GM18909 (cell line): ENCODE results near the gene GAL.
"Not testable (repeated sequence)": the region's sequence is repeated elsewhere in the genome, so short reads cannot be mapped to it uniquely, and the experiment has no call there.

Experiments
- ATAC-seq: cut with Tn5 transposase; IDR thresholded peaks from one replicate; pipeline ENCODE4 v1.9.1; 2021; ENCODE audit warnings: mild to moderate bottlenecking; ENCODE audit not compliant: unreplicated experiment, poor library complexity

Gene GAL

GRCh38 chr11:68684385-68685356 is at the start of gene GAL:
Gene GAL (plus strand): TSS chr11:68684544. CDS start chr11:68684924, 380 bp downstream.
- ATAC-seq: no peak

GRCh38 chr11:68634606-68635005 is 49.7 kb upstream of the GAL start:
- ATAC-seq: not testable (repeated sequence)

GRCh38 chr11:68635172-68635571 is 49.2 kb upstream of the GAL start:
- ATAC-seq: not testable (repeated sequence)

GRCh38 chr11:68635883-68636282 is 48.5 kb upstream of the GAL start:
- ATAC-seq: not testable (repeated sequence)

- not testable (repeated sequence) for ATAC-seq
Observed at GRCh38 chr11:68639322-68639721, 45.0 kb upstream of the GAL start.

GRCh38 chr11:68641880-68642279 is 42.5 kb upstream of the GAL start:
- ATAC-seq: no peak

GRCh38 chr11:68643585-68643984 is 40.8 kb upstream of the GAL start:
- ATAC-seq: no peak

GRCh38 chr11:68646832-68647231 is 37.5 kb upstream of the GAL start:
- ATAC-seq: no peak

- ATAC-seq: no peak
Observed at GRCh38 chr11:68649851-68650555, 34.3 kb upstream of the GAL start.

GRCh38 chr11:68650801-68651200 is 33.5 kb upstream of the GAL start:
- no peak for ATAC-seq

- ATAC-seq: no peak
Observed at GRCh38 chr11:68651208-68651984, 32.9 kb upstream of the GAL start.

GRCh38 chr11:68651985-68652682 is 32.2 kb upstream of the GAL start:
- ATAC-seq: no peak

GRCh38 chr11:68652683-68653156 is 31.6 kb upstream of the GAL start:
- no peak for ATAC-seq

- no peak for ATAC-seq
Observed at GRCh38 chr11:68653486-68654430, 30.6 kb upstream of the GAL start.

GRCh38 chr11:68654978-68655377 is 29.4 kb upstream of the GAL start:
- ATAC-seq: no peak

- ATAC-seq: no peak
Observed at GRCh38 chr11:68655406-68655805, 28.9 kb upstream of the GAL start.

GRCh38 chr11:68655806-68656205 is 28.5 kb upstream of the GAL start:
- ATAC-seq: no peak

GRCh38 chr11:68657021-68657780 is 27.1 kb upstream of the GAL start:
- ATAC-seq: no peak
